Measurements from ENCODE around the gene TANGO2.

- TF ChIP-seq POLR2AphosphoS5 (IDR thresholded peaks at IDR 0.05; ENCODE audit: low read depth, low read length) (no peak), POU2F2 (IDR thresholded peaks at IDR 0.05; ENCODE audit: low read depth, low read length) (no peak), POLR2A (IDR thresholded peaks at IDR 0.05; ENCODE audit: low read depth, low read length) (no peak), TAF1 (IDR thresholded peaks at IDR 0.05; ENCODE audit: low read depth, low read length) (no peak)
These were observed 37.2 kb upstream of the TANGO2 start for GRCh38 chr22:19983741-19984140.
